Measurements from ENCODE around the gene OR4D10.
"Not testable (repeated sequence)": the region's sequence is repeated elsewhere in the genome, so short reads cannot be mapped to it uniquely, and the experiment has no call there.

The OR4D10 gene

GRCh38 chr11:59473015-59473414, at the start of gene OR4D10:
Gene OR4D10, plus strand, starts transcription at chr11:59473315. Its CDS starts 4,115 bp downstream, at chr11:59477430.
- no peak for DNase-seq (ENCODE audit: low read depth in 2 of 2)

DNA sequence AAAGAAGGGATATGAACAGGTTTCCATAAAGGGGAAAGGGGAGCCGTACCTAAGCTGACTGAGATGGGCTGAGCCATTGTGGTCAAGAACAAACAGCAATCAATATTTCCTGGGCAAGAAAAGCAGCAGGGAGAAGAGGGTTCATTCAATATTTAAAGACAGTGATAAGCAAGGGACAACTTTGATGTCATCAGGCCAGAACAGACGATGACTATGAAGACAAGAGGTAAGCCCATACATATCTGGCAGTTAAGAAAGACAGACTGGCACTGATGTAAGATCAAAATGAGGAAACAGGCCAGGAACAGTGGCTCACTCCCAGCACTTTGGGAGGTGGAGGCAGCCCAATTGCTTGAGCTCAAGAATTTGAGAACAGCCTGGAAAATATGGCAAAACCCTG, 49.3 kb upstream of the OR4D10 start:
- DNase-seq (ENCODE audit: low read depth in 2 of 2): no peak

- DNase-seq (ENCODE audit: low read depth in 2 of 2): no peak
Measured at GRCh38 chr11:59425131-59425530, 48.0 kb upstream of the OR4D10 start.

DNA sequence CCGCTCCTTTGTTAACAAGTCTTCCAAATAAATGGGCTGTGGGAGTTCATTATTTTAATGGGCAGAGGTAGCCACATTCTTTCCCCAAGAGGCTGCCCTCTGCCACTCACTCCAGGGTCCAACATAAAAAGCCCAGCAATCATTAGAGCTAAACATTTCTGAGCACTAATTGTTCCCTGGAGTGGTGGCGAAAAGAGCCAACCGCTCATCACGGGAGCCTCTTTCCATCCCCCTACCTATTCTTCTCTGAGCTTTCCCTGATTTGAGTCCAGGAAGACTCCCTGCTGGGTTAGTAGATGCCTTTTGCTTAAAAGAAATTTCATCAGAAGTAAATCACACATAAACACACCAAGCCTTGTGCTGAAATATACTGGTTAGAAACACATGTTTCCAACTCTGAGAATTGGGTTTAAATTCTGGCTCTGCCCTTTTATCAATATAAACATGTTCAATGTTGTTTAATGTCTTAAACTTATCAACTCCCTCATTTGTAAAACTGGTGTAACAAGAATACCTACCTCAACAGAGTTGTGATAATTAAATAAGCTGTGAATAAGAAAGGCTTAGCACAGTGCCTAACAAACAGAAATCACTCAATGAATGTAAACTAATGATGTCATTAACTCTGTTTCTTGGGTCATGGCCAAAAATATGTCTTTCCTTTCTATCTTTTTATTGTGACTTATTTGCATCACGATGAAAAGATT, 46.6 kb upstream of the OR4D10 start, which contains the start of gene OR5A2:
TSS of gene OR5A2 (minus strand) at position 53 of the 707 bp plus-strand sequence. CDS start 3,460 bp downstream, outside the sequence.
- no peak for DNase-seq (ENCODE audit: low read depth in 2 of 2)

DNA sequence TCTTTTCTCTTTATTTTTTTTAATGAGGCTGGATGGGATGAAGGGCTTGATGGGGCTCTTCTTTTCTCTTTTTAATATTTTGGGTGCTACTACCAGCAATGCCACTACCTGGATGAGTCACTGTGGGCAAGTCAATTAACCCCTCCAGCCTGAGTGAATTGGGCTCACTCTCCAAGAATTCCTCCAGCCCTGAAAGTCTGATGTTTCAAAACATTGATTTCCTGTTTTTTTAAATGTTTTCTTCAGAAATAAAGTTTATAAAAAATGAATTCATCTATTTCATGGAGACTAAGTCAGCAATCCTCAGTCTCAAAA, 46.1 kb upstream of the OR4D10 start:
- no peak for DNase-seq (ENCODE audit: low read depth in 2 of 2)

DNA sequence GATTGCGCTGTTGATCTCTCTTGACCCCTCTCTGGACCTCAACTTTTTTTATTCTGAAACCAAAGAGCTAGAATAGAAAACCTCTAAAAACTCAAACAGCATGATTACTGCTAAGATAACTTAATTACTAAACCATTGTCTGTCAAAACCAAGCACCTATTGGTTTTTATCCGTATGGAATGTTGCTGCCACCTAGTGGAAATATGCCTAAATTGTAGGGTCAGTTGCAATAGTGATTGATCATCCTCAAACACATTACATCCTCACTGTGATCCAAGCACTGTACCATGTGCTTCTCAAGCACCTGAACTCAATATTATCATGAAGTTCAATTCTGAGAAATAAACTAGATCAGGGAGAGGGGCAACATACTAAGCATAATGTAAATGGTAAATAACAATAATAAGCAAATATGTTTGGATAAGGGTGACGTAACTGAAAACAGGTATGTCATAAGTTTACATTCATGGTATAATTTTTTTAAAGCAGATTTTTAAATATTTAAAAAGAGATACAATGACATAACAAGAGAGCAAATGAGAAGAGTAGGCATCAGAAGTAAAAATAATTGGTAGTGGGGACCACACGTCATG, 43.1 kb upstream of the OR4D10 start:
- peak; percentile 1 to 31 for DNase-seq (ENCODE audit: low read depth in 2 of 2)

DNA sequence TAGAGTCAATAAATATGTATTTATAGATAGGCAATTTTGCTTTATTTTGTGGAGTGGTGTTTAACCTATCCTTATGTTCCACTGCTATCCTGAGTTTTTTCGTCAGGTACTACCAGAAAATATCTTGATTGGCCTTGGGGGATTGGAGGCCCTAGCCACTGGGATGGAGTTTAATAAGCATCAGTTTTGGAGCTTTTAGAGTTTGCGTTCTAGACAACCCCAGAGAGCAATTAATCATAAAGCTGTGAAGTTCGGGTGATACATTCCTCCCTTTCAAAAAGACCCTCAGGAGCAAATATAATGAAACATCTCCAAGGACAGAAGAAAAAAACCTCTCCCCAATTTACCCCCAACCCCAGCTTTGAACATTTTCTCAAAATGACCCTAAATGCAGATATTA, 36.9 kb upstream of the OR4D10 start, which contains the start of gene OR5A1:
TSS of gene OR5A1 (plus strand) at position 301 of the 400 bp plus-strand sequence. CDS start 6,700 bp downstream, outside the sequence.
- DNase-seq (ENCODE audit: low read depth in 2 of 2): no peak

DNA sequence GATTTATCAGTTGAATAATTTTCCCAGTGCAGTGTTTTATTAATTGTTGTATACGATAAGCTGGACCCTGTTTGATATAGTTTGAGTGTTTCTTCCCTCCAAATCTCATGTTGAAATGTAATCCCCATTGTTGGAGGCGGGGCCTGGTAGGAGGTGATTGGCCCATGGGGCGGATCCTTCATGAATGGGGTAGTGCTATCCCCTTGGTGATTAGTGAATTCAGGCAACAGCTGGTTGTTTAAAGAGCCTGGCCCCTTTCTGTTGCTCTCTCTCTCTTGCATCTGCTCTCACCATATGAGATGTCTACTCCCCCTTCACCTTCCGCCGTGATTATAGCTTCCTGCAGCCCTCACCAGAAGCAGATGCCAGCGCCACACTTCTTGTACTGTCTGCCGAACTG, 35.3 kb upstream of the OR4D10 start:
- no peak for DNase-seq (ENCODE audit: low read depth in 2 of 2)

DNA sequence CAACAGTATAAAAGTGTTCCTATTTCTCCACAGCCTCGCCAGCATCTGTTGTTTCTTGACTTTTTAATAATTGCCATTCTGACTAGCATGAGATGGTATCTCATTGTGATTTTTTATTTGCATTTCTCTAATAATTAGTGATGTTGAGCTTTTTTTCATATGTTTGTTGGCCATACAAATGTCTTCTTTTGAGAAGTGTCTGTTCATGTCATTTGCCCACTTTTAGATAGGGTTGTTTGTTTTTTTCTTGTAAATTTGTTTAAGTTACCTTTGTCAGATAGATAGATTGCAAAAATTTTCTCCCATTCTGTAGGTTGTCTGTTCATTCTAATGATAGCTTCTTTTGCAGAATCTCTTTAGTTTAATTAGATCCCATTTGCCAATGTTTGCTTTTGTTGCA, 27.5 kb upstream of the OR4D10 start:
- not testable (repeated sequence) for DNase-seq (ENCODE audit: low read depth in 2 of 2)

DNA sequence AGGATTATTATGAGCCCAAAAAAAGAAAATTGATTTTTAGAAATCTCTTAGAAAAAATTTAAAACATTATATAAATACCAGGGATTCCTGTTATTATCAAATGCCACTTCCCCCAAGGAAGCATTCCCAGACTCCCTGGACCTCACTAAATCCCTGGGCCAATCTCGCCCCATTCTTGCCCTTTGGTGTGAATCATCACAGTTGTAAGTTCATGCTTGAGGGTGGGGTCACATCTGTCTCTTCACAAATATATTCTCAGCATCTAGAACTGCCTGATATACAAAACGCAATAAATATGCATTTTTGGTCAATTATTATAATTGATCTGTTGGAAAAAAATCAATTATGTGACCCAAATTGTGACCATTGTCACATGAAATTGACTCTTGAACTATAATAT, 24.6 kb upstream of the OR4D10 start:
- DNase-seq (ENCODE audit: low read depth in 2 of 2): no peak

DNA sequence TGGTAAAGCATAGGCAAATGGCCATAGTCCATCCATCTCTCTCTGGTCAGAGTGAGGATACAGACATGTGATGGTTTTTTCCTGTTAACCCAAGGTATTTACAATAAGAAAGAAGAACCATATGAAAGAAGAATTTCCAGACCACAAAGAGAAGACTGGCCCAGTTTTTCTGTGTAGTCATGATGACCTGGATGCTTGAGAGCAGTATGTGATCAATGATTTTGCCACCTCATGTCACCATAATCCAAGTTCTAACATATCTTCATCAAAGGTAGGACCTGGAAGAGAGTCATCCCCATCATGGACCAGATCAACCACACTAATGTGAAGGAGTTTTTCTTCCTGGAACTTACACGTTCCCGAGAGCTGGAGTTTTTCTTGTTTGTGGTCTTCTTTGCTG, 16.5 kb upstream of the OR4D10 start, which contains the start of gene OR4D6:
TSS of gene OR4D6 (plus strand) at position 301 of the 400 bp plus-strand sequence. CDS start at position 301, 0 bp downstream.
- no peak for DNase-seq (ENCODE audit: low read depth in 2 of 2)

DNA sequence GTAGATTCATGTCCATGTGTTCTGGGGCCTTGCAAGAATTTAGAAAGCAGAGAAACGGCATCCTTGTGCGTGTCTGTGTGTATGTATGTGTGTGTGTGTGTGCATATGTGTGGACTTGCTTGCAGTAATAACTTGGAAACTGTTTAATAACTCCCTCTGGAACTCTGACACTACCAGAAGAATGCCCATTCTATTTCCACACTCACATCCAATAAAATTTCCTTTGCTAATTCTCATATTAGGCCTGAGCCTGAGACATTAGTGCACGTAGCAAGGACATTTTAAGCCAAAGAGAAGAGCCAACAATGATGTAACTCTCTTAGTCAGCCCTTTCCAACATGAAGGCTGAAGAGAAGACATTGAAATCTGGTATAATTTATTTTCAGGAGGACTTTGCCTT, 13.2 kb upstream of the OR4D10 start:
- DNase-seq (ENCODE audit: low read depth in 2 of 2): no peak

GRCh38 chr11:59463190-59463641, 9.9 kb upstream of the OR4D10 start:
- DNase-seq (ENCODE audit: low read depth in 2 of 2): no peak

DNA sequence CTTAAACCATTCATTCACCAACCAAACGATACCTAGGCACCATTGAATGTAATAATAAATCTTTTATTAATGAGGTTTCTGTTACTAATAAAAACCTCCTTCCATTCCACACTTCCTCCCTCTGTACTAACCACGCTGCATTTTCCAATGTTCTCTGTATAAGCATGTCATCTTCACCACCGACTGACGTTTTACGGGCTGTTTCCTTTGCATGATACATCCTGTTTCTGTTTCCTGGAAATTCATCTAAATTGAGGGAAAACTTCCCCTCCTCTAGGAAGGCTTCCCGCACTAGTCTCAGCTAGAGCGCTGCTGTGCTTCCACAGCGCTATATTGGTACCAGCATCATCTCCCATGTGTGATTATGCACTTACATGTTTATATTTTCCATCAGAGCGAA, 2.1 kb downstream of the OR4D10 start:
- no peak for DNase-seq (ENCODE audit: low read depth in 2 of 2)

GRCh38 chr11:59479906-59480305, 6.8 kb downstream of the OR4D10 start:
- DNase-seq (ENCODE audit: low read depth in 2 of 2): no peak

DNA sequence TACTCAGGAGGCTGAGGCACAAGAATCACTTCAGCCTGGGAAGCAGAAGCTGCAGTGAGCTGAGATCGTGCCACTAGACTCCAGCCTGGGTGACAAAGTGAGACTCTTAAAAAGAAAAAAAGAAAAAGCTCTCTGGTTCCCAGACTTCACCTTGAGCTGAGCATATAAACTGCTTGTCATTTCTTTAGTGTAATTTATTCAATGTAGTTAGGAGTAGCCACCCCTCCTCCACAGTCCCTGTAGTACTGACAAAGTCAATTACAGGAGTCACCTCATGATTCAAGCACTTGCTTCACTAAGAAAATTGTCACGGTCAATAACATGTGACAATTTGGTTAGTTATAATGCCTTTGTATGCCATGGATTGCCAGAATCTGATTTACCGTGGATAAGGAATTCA, 7.2 kb downstream of the OR4D10 start:
- DNase-seq (ENCODE audit: low read depth in 2 of 2): no peak

DNA sequence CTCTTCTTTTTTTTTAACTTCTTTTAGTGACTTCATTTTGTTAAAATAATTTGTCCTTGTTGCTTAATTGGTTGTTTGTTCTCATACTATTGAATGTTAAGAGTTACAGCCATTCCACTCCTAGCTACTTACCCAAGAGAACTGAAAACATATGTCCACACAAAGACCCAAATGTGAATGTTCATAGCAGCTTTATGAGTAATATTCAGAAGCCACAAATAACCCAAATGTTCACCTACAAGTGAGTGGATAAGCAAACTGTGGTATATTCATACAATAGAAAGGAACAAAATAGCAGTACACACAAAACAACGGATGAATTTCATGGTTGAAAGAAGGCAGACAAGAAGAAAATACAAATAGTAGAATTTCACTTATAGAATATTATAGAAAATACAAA, 28.8 kb downstream of the OR4D10 start:
- no peak for DNase-seq (ENCODE audit: low read depth in 2 of 2)

- no peak for DNase-seq (ENCODE audit: low read depth in 2 of 2)
Measured at GRCh38 chr11:59503276-59503675, 30.2 kb downstream of the OR4D10 start, which contains the start of gene OR4D11. Gene OR4D11, plus strand, starts transcription at chr11:59503576. Its CDS starts 0 bp downstream, at chr11:59503576.

GRCh38 chr11:59510941-59511589, 38.0 kb downstream of the OR4D10 start, which contains the start of gene OR4D9:
Gene OR4D9, plus strand, starts transcription at chr11:59511539. Its CDS starts 3,374 bp downstream, at chr11:59514913.
- no peak for DNase-seq (ENCODE audit: low read depth in 2 of 2)

- no peak for DNase-seq (ENCODE audit: low read depth in 2 of 2)
Measured at GRCh38 chr11:59511675-59512074, 38.6 kb downstream of the OR4D10 start.

- not testable (repeated sequence) for DNase-seq (ENCODE audit: low read depth in 2 of 2)
Measured at GRCh38 chr11:59520139-59520538, 47.0 kb downstream of the OR4D10 start.

DNA sequence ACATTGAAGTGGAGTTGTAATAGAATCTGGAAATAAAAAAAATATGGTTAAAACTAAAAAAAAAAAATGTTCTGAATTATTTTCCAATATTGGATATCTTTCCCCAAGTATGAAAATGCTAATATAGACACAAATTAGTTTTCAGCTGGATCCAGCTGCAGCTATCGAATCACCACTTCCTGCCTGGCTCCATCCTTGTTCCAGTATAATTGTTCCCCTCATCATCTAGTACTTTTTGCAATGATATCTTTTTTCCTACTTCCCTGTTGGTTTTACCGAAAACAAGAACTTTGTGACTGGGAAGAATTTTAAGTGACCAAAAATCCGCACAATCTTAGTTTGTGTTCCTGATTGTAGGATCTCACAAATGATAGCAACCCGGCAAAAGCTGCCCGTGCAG, 47.6 kb downstream of the OR4D10 start:
- no peak for DNase-seq (ENCODE audit: low read depth in 2 of 2)

DNA sequence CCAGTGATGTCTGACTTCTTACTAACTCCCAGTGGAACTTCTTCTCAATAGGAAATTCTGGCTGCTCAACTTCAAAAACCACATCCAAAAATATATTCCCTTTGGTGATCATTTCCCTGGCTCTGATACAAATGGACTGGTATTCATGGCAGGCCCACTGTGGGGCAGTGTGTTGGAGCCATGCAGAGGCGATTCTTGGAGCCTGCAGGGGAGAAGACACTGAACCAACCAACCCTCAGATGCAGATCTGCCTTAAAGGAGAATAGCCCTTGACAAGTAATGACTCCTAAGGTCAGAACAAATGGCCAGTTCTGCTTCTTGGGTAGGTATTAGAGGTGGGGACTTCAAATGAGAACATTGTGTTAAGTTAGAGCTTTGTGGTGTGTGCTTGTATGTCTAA, 50.4 kb downstream of the OR4D10 start:
- DNase-seq (ENCODE audit: low read depth in 2 of 2): no peak
